ENCODE results near the gene ADAMTS10. TPM values are rescaled to one million over a fixed set of nuclear protein-coding genes. Genes with fewer than 3 reads are reported as not detected.
A peak's percentile ranks its signal among the peaks of the same experiment; 100 is the strongest.
"Not testable (repeated sequence)": the region's sequence is repeated elsewhere in the genome, so short reads cannot be mapped to it uniquely, and the experiment has no call there.

ADAMTS10 gene
- total RNA-seq: 4.1 and 17.1 TPM in 2 replicates

- DNase-seq (ENCODE audit: low read depth in 2 of 2): peak; percentile 53 to 56
Measured at GRCh38 chr19:8610041-8610935, at the start of gene ADAMTS10. Gene ADAMTS10, minus strand, starts transcription at chr19:8610715. Its CDS starts 5,005 bp downstream, at chr19:8605710.

- DNase-seq (ENCODE audit: low read depth in 2 of 2): no peak
Measured at GRCh38 chr19:8659905-8660304, 49.4 kb upstream of the ADAMTS10 start.

DNA sequence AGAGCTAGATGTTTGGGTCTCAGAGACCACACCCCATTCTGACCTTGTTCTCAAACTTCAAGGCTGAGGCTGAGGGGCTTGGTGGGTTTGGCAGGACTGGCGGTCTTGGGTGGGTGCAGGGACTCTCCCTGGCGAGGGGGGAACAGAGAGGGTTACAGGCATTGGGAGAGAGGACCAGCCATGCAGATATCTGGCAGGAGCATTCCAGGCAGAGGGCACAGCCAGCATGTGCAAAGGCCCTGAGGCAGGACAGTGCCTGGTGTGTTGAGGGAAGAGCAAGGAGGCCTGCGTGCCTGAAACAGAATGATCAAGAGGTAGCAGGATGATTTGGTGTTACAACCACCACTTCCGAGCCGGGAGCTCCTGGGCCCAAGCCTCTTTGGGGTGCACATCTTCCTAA, 47.4 kb upstream of the ADAMTS10 start:
- no peak for DNase-seq (ENCODE audit: low read depth in 2 of 2)

GRCh38 chr19:8655340-8655709, 44.8 kb upstream of the ADAMTS10 start:
- no peak for DNase-seq (ENCODE audit: low read depth in 2 of 2)

- DNase-seq (ENCODE audit: low read depth in 2 of 2): peak; percentile 47 to 62
Measured at GRCh38 chr19:8654591-8655339, 44.2 kb upstream of the ADAMTS10 start.

DNA sequence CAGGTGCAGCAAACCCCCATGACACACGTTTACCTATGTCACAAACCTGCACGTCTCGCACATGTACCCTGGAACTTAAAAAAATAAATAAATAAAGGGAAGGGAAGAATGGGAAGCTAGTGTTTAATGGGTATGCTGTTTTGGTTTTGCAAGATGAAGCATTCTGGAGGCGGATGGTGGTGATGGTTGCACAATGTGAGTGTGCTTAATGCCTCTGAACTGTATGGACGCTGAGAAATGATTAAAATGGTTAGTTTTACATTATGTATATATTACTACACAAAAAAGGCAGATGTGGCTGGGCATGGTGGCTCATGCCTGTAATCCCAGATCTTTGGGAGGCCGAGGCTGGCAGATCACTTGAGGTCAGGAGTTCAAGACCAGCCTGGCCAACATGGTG, 37.7 kb upstream of the ADAMTS10 start:
- no peak for DNase-seq (ENCODE audit: low read depth in 2 of 2)

GRCh38 chr19:8643860-8644653, 33.5 kb upstream of the ADAMTS10 start:
- no peak for DNase-seq (ENCODE audit: low read depth in 2 of 2)

GRCh38 chr19:8642561-8642960, 32.0 kb upstream of the ADAMTS10 start:
- DNase-seq (ENCODE audit: low read depth in 2 of 2): no peak

GRCh38 chr19:8641908-8642547, 31.5 kb upstream of the ADAMTS10 start:
- DNase-seq (ENCODE audit: low read depth in 2 of 2): peak; percentile 73 to 78

DNA sequence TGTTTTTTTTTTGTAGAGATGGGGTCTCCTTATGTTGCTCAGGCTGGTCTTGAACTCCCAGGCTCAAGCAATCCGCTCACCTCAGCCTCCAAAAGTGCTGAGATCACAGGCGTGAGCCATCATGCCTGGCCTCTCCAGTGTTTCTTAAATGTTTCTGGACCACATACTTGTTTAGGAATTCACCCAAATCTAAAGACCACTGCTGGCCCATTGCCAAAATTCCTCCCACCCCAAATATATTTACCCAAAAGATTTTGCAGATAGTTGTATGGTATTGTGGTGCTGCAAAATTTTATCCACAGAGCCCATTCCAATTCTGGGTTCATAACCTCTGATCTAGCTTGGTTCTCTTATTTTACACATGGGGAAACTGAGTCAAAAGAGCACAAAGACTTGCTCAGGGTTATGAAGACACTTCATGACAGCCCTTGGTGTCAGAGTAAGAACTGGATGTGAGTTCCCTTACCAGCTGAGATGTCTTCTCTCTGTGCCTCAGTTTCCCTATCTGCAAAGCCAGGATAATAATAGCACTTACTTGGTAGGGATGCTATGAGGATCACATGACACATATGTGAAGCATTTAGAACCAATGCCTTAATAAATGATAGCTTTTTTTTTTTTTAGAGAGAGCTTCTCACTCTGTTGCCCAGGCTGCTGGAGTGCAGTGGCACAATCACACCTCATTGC, 30.8 kb upstream of the ADAMTS10 start:
- no peak for DNase-seq (ENCODE audit: low read depth in 2 of 2)

- no peak for DNase-seq (ENCODE audit: low read depth in 2 of 2)
Measured at GRCh38 chr19:8640402-8641004, 30.0 kb upstream of the ADAMTS10 start.

GRCh38 chr19:8639821-8640401, 29.4 kb upstream of the ADAMTS10 start:
- peak in 1 of 2 donors; percentile 19 for DNase-seq (ENCODE audit: low read depth in 2 of 2)

GRCh38 chr19:8638078-8638619, 27.6 kb upstream of the ADAMTS10 start:
- no peak for DNase-seq (ENCODE audit: low read depth in 2 of 2)

- not testable (repeated sequence) for DNase-seq (ENCODE audit: low read depth in 2 of 2)
Measured at GRCh38 chr19:8637070-8637469, 26.6 kb upstream of the ADAMTS10 start.

- no peak for DNase-seq (ENCODE audit: low read depth in 2 of 2)
Measured at GRCh38 chr19:8635422-8635821, 24.9 kb upstream of the ADAMTS10 start.

DNA sequence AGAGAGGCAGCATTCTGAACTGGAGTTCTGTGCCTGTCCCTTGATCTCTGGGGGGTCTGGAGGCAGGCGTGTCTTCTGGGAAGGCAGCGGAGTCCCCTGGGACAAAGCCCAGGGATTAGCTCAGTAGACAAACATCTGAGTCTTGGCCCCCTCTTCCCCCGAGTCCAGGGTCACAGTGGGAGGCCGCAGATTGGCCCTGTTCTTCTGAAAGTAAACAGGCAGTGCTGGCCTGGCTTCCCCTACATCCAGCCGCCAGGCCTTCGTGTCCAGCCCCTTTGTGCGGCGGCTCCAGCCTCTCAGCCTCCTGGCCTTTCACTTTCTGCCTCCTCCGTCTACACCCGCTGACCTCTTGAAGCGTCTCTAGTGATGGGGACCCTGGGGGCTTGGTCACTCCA, 20.9 kb upstream of the ADAMTS10 start:
- no peak for DNase-seq (ENCODE audit: low read depth in 2 of 2)

DNA sequence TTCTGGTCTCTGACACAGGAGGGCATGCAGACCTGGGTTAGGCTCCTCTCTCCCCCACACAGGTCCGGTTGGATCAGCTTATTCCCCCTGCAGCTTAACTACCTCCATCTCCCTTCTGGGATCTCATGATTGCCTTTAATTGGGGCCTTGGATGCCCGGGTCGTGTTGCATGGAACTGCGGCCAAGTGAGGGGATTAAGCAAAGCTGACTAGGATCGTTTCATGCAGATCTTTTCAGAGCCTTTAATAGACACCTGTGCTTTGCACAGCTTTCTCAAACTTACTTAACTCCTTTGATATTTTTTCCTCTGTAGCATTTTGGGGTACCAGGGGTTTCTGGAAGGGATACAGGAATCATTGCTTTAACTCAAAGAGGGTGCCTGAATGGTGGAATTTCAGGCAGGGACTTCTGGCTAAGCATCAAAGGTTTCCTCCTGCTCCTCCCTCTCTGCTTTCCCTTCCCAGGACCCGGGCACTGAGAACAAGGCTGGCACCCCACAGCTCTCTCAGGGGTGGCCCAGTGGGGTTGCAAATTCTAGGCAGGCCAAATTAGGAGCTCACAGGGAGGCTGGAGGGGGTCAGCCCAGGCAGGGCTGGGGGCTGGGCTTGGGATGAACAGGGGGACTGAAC, 20.4 kb upstream of the ADAMTS10 start:
- DNase-seq (ENCODE audit: low read depth in 2 of 2): no peak

DNA sequence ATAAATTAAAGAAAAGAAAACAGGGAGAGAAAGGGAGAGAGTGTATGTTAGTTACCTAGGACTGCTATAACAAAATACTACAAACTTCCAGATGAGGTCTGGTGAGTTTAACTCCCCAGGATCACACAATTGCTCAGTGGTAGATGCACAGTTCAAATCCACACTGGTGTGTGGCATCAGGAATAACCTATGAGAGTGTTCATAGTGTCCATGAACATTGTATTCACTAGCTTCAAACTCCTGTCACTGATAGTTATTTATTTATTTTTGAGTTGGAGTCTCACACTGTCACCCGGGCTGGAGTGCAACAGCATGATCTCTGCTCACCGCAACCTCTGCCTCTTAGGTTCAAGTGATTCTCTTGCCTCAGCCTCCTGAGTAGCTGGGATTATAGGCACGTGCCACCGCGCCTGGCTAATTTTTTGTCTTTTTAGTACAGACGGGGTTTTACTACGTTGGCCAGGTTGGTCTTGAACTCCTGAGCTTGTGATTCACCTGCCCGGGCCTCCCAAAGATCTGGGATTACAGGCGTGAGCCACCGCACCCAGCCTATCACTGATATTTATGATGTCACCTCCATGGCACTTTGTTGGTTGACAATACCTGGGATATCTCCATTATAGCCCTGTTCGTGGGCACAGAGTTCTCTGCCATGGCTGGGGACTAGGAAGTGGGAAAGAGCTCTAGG, 19.6 kb upstream of the ADAMTS10 start, which contains the start of gene NFILZ:
TSS of gene NFILZ (plus strand) at position 638 of the 688 bp plus-strand sequence. CDS start 46,133 bp downstream, outside the sequence.
- DNase-seq (ENCODE audit: low read depth in 2 of 2): no peak

All from lung microvascular endothelial cell (primary cell).